Common myeloid progenitor, CD34-positive (primary cell): ENCODE measurements around the gene SEMA5B.
A peak's percentile ranks its signal among the peaks of the same experiment; 100 is the strongest.

ENCODE experiments used
- CTCF ChIA-PET: fragments of 350-600 bp; sonication (Branson Sonifier 250); formaldehyde crosslinking; loops from one replicate; lab custom pipeline; 2021; ENCODE audit warnings: antibody characterized with exemption; lab: Charles Lee
- POLR2A ChIA-PET: fragments of 350-600 bp; sonication (Branson Sonifier 250); formaldehyde crosslinking; loops from one replicate; lab custom pipeline; 2021; ENCODE audit warnings: antibody characterized with exemption; lab: Charles Lee
- DNase-seq, 3 donors: peaks; one replicate each; pipeline versions ENCODE4 v3.0.0 to v3.0.0-alpha.2; 2013
- H3K27ac ChIP-seq, 2 experiments: 1 replicate in 1 of 2; 2 replicates in 1 of 2; pipeline ENCODE4 v1.7.0; 2013; ENCODE audit warnings: inconsistent platforms in 2 of 2, low read length in 2 of 2, mild to moderate bottlenecking in 2 of 2, low read depth in 1 of 2, moderate library complexity in 1 of 2; ENCODE audit not compliant: severe bottlenecking in 2 of 2, insufficient read depth in 1 of 2, poor library complexity in 1 of 2
- H3K27me3 ChIP-seq, 5 experiments: replicated peaks in 2 of 5; 1 replicate in 3 of 5; 2 replicates in 2 of 5; pipeline versions ENCODE4 v1.6.1 to v1.7.0; 2013; ENCODE audit warnings: low read length in 4 of 5, mild to moderate bottlenecking in 2 of 5, moderate library complexity in 2 of 5, inconsistent platforms in 1 of 5; ENCODE audit not compliant: insufficient read depth in 5 of 5, control insufficient read depth in 4 of 5
- H3K36me3 ChIP-seq, 4 experiments: 1 replicate in 2 of 4; 2 replicates in 2 of 4; pipeline versions ENCODE4 v1.6.1 to v1.7.0; 2013; ENCODE audit warnings: low read length in 3 of 4, control low read depth in 1 of 4, mild to moderate bottlenecking in 1 of 4; ENCODE audit not compliant: control insufficient read depth in 4 of 4, insufficient read depth in 4 of 4
- H3K4me1 ChIP-seq, 4 experiments: 1 replicate in 3 of 4; 2 replicates in 1 of 4; pipeline versions ENCODE4 v1.6.1 to v1.7.1; 2013; ENCODE audit warnings: low read length in 3 of 4, mild to moderate bottlenecking in 3 of 4, control low read depth in 1 of 4, inconsistent platforms in 1 of 4, moderate library complexity in 1 of 4; ENCODE audit not compliant: control insufficient read depth in 4 of 4, insufficient read depth in 4 of 4; ENCODE audit errors: control extremely low read depth in 1 of 4
- H3K4me3 ChIP-seq, 7 experiments: 1 replicate in 4 of 7; 2 replicates in 3 of 7; pipeline versions ENCODE4 v1.5.1 to v1.7.0; 2013; ENCODE audit warnings: mild to moderate bottlenecking in 7 of 7, low read length in 6 of 7, moderate library complexity in 6 of 7, inconsistent platforms in 2 of 7, low read depth in 2 of 7, control low read depth in 1 of 7; ENCODE audit not compliant: insufficient read depth in 4 of 7, control insufficient read depth in 1 of 7; ENCODE audit errors: extremely low read depth in 1 of 7
- H3K9me3 ChIP-seq, 5 experiments: 1 replicate in 4 of 5; 2 replicates in 1 of 5; pipeline versions ENCODE4 v1.6.1 to v1.7.1; 2013; ENCODE audit warnings: low read length in 4 of 5, mild to moderate bottlenecking in 2 of 5, inconsistent platforms in 1 of 5, low read depth in 1 of 5, moderate library complexity in 1 of 5; ENCODE audit not compliant: control insufficient read depth in 4 of 5, insufficient read depth in 2 of 5; ENCODE audit errors: control extremely low read depth in 1 of 5
- WGBS: methylation state at CpG from one replicate; pipeline ENCODE4 v1.1.5; 2013; ENCODE audit not compliant: insufficient coverage; 5-methylcytosine and 5-hydroxymethylcytosine counted together

The SEMA5B gene

DNA sequence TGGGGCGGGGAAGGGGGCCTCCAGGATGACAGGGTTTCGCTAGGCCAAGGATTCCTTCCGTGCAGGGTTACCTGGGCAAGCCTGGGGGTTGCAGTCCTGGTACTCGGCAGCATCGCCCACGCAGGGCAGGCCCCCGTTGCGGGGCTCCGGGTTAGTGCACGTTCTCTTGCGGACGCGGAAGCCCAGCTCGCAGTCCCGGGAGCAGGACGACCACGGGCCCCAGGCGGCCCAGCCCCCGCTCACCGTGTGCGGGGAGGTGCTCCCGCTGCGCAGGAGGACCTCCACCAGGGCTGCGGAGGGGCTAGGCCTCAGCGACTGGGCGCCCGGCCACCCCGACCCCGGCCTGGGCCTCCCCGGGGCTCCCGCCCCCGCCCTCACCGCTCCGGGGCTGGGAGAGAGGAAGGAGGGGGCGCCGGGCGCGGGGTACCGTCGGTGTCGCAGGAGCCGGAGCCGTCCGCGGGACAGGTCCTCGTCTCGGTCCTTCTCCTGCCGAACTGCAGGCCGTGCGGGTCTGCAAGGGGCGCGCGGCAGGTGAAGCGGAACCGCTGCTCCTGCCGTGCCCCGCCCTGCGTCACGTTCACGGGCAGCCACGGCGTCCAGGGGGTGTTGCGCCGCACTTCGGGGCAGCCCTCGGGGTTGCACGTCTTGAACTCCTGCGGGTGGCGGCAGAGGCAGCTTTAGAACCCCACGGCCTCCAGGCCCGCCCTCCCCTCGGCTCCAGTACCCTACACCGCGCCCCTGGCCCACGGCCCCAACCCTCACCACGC, 114.6 kb downstream of the SEMA5B start:
- H3K27ac ChIP-seq: no peak overlapping the region
- DNase-seq: peak in 1 of 3 donors; percentile 13
- CTCF ChIA-PET: no interaction called here
- no peaks in the 10 kb centered on the region for H3K36me3 ChIP-seq
- H3K27me3 ChIP-seq: peaks cover 0 to 43% (median 10%) of the 10 kb centered on the region in 5 experiments
- peak overlapping the region in 4 of 7 experiments; percentile 20 to 53 (median 28) for H3K4me3 ChIP-seq
- H3K9me3 ChIP-seq: no peaks in the 10 kb centered on the region
- WGBS: 36% methylated on average over 63 of the region's 76 CpGs
- peaks cover 0 to 12% (median 4%) of the 10 kb centered on the region in 4 experiments for H3K4me1 ChIP-seq
- POLR2A ChIA-PET: no interaction called here

DNA sequence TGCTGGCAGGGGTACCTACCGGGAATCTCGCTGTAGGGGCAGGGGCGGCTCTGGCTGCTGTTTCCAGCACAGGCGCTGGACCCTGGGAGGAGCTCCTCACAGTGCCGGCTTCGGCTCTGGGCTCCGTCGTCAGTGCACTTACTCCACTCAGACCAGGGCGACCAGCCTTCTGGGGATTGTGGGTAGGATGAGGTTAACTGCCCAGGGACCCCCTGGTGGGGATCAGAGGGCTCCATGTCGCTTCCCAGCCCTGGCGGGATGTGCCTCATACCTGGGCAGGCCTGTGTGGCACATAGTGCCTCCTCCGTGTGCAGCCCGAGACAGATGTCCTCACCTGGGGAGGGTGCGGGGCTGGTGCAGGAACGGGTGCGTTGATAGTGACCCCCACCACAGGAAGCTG, 115.7 kb downstream of the SEMA5B start:
- Histone ChIP-seq H3K27ac (no peak overlapping the region), H3K36me3 (no peaks in the 10 kb centered on the region), H3K4me1 (peaks cover 0 to 12% (median 4%) of the 10 kb centered on the region in 4 experiments), H3K27me3 (peaks cover 0 to 43% (median 10%) of the 10 kb centered on the region in 5 experiments), H3K9me3 (no peaks in the 10 kb centered on the region), H3K4me3 (no peak overlapping the region)
- no peak for DNase-seq
- WGBS: 95% methylated on average over 11 of the region's 16 CpGs
- POLR2A ChIA-PET: no interaction called here
- CTCF ChIA-PET: no interaction called here

DNA sequence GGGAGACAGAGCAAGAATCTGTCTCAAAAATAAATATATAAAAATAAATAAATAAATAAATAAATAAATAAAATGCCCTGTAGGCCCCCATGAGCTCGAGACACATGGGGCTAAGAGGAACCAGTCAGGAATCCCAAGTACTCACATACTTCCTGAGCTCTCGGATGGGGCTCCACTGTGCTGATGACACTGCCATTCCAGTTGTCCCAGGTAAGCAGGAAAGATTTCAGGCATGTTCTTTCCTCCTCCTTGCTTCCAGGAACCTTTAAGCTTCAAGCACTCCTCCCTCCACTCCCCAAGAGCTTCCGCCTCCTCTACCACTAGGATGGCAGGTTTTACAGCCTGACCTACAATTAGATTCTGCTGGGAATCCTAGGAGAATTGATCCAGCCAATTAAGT, 119.3 kb downstream of the SEMA5B start:
- Histone ChIP-seq H3K27me3 (peaks cover 0 to 23% (median 2%) of the 10 kb centered on the region in 5 experiments), H3K4me3 (no peak overlapping the region), H3K4me1 (peaks cover 0 to 5% (median 2%) of the 10 kb centered on the region in 4 experiments), H3K27ac (no peak overlapping the region), H3K36me3 (no peaks in the 10 kb centered on the region), H3K9me3 (peaks cover 0 to 10% (median 0%) of the 10 kb centered on the region in 5 experiments)
- POLR2A ChIA-PET: no interaction called here
- WGBS: 97% methylated on average over 3 of the region's 3 CpGs
- no peak for DNase-seq
- CTCF ChIA-PET: no interaction called here

DNA sequence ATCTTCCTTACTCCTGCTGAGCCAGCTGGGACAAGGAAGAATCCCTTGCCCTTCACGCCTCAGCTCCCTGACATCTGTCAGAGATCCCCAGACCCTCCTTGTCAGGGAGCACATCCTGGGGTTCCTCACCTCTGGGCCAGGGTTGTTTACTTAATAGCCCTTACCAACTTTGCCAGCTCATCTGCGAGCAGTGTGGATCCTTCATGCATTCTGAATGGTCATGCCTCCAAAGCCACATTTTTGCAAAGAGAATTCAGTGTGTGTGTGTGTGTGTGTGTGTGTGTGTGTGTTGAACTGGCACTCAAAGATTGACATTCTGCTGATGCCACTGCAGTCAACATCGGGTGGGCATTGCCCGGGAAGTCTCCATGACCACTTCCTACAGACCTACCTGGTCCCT, 120.1 kb downstream of the SEMA5B start:
- peaks cover 0 to 10% (median 0%) of the 10 kb centered on the region in 5 experiments for H3K9me3 ChIP-seq
- H3K27me3 ChIP-seq: peaks cover 0 to 15% (median 2%) of the 10 kb centered on the region in 5 experiments
- no peak for DNase-seq
- H3K4me3 ChIP-seq: no peak overlapping the region
- CTCF ChIA-PET: no interaction called here
- H3K4me1 ChIP-seq: no peaks in the 10 kb centered on the region
- POLR2A ChIA-PET: interaction anchor here (0.6 kb wide), 1 partner anchor 102 kb away, joined by 3 read pairs; no protein-coding TSS in a partner anchor
- H3K36me3 ChIP-seq: no peaks in the 10 kb centered on the region
- WGBS: 100% methylated on average over 1 of the region's 4 CpGs
- H3K27ac ChIP-seq: no peak overlapping the region

DNA sequence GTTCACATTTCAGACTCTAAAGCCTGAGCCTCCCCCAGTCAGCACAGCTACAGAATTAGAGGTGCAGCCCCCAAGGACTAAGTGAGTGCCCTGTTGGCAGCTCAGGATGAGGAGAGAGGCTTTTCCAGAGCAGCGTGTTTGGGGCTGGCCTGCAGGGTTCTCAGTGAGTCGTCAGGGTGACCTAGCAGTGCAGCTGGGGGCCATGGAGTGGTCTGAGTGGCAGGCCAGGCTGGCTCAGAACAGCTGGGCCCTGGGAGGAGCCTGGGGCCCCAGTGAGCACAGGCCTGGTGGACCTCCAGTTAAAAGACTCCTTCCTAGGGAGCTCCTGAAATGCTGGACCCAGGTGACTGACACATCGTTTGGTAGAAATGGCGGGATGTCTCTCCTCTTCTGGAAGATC, 124.4 kb downstream of the SEMA5B start:
- Histone ChIP-seq H3K27ac (no peak overlapping the region), H3K9me3 (peaks cover 0 to 10% (median 0%) of the 10 kb centered on the region in 5 experiments), H3K4me3 (no peak overlapping the region), H3K27me3 (no peaks in the 10 kb centered on the region), H3K36me3 (no peaks in the 10 kb centered on the region), H3K4me1 (no peaks in the 10 kb centered on the region)
- ChIA-PET POLR2A (no interaction called here), CTCF (no interaction called here)
- 96% methylated on average over 4 of the region's 4 CpGs for WGBS
- DNase-seq: no peak

DNA sequence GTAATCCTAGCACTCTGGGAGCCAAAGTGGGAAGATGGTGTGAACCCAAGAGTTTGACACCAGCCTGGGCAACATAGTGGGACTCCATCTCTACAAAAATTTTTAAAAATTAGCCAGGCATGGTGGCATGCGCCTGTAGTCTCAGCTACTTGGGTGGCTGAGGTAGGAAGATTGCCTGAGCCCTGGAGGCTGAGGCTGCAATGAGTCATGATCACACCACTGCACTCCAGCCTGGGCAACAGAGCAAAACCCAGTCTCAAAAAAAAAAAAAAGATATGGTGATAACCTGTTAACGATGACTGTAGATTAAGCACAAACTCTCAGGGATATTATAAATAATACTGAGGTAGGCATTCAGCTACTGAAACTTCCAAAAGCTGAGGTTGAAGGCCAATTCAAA, 125.2 kb downstream of the SEMA5B start:
- DNase-seq: no peak
- Histone ChIP-seq H3K9me3 (peaks cover 0 to 10% (median 0%) of the 10 kb centered on the region in 5 experiments), H3K27ac (no peak overlapping the region), H3K4me3 (no peak overlapping the region), H3K36me3 (no peaks in the 10 kb centered on the region), H3K4me1 (no peaks in the 10 kb centered on the region), H3K27me3 (no peaks in the 10 kb centered on the region)
- 100% methylated on average over 1 of the region's 2 CpGs for WGBS
- CTCF ChIA-PET: no interaction called here
- POLR2A ChIA-PET: no interaction called here

DNA sequence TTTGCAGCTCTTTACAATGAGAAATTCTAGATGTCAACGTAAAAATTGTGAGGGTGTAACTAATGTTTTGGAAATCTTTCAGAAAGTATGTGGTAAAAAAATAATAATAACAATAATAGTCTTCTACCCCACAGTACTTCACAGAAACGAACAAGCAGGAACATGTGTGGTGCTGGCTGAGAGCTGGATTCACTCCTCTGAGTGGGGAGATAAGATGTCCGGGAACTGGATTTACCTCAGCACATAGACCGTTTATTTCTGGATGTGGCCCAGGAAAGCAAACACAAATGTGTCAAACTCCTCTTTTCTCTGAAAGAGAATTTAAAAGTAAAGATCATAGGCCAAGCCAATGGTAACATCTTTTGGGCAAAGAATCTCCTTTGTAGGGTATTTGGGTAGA, 129.3 kb downstream of the SEMA5B start:
- Histone ChIP-seq H3K4me3 (no peak overlapping the region), H3K27me3 (no peaks in the 10 kb centered on the region), H3K4me1 (peaks cover 0 to 5% (median under 1%) of the 10 kb centered on the region in 4 experiments), H3K36me3 (no peaks in the 10 kb centered on the region), H3K9me3 (no peaks in the 10 kb centered on the region), H3K27ac (no peak overlapping the region)
- ChIA-PET CTCF (interaction anchor here (0.6 to 1.0 kb wide), 2 partner anchors 13 to 15 kb away, joined by 3 read pairs; no protein-coding TSS in a partner anchor), POLR2A (no interaction called here)
- no peak for DNase-seq
- 100% methylated on average over 1 of the region's 4 CpGs for WGBS
